Measurements from ENCODE around the gene ZPBP.

- TF ChIP-seq RXRA (IDR thresholded peaks at IDR 0.05) (no peak), CTCF (IDR thresholded peaks at IDR 0.05; ENCODE audit: low read depth, low read length, missing input control) (no peak), GABPA (IDR thresholded peaks at IDR 0.05 in 1 of 2, conservative IDR thresholded peaks at IDR 0.05 in 1 of 2) (no peak), REST (IDR thresholded peaks at IDR 0.05) (no peak), NR2F2 (IDR thresholded peaks at IDR 0.05) (no peak)
These were observed 24.0 kb downstream of the ZPBP start for GRCh38 chr7:50068850-50069551.

Data from liver (tissue), 3 donors.